ENCODE measurements around the gene GALNTL6.

DNA sequence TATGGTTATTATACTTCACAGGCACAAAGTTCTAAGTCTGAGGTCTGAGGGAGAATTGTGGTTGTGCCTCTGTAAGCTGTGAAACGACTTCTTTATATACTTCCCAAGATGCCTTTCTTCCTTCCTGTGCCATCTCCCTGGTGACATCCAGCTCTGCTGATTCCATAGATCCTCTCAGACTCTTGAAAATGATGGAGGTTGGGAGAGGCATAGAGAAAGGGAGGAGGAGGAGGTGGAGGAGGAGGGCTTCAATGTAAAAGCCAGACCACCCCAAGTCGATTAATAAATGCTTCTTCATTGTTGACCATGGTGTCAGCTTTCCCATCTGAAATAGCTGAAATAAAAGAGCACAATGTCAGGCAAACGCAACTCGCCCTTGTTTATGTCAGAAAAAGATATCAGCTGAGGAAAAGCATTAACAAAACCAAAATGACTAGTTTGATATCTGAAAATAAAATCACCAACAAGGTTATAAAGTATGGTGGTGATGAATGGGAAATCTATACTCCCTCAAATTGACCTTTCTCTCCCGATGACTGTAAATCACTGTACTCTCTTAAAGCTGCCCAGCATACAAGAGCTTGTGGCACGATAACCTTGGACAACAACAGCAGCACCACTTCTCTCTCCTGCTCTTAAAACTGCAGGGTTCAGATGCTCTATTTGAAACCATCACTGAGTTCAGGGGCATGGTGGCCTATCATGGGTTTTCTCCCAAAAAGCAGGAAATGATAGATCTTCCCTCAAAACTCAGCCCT, 1125.0 kb downstream of the GALNTL6 start:
- TF ChIP-seq FOS (IDR thresholded peaks at IDR 0.05; ENCODE audit: borderline replicate concordance, insufficient read depth, low read length) (no peak), POLR2AphosphoS5 (IDR thresholded peaks at IDR 0.05; ENCODE audit: insufficient read depth, low read depth, low read length) (no peak)
- TF ChIP-seq, protein P1, sequence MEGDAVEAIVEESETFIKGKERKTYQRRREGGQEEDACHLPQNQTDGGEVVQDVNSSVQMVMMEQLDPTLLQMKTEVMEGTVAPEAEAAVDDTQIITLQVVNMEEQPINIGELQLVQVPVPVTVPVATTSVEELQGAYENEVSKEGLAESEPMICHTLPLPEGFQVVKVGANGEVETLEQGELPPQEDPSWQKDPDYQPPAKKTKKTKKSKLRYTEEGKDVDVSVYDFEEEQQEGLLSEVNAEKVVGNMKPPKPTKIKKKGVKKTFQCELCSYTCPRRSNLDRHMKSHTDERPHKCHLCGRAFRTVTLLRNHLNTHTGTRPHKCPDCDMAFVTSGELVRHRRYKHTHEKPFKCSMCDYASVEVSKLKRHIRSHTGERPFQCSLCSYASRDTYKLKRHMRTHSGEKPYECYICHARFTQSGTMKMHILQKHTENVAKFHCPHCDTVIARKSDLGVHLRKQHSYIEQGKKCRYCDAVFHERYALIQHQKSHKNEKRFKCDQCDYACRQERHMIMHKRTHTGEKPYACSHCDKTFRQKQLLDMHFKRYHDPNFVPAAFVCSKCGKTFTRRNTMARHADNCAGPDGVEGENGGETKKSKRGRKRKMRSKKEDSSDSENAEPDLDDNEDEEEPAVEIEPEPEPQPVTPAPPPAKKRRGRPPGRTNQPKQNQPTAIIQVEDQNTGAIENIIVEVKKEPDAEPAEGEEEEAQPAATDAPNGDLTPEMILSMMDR (IDR thresholded peaks at IDR 0.05; ENCODE audit: extremely low read depth in 1 of 2, insufficient read depth in 1 of 2, low read depth in 1 of 2, low read length in 2 of 2), result no peak

Data from endothelial cell of umbilical vein (primary cell).